Activated T-helper 1 cell treated with anti-CD3 and anti-CD28 coated beads, Interleukin-12 subunit alpha, Interleukin-12 subunit beta, Interleukin-2, Interleukin-4 antibody, amounts not matched to agents 30 ng/mL and 10 ng/mL and 1 ng/mL, durations not matched to agents 14 hours and 24 hours and 36 hours (primary cell): ENCODE measurements around the gene TMEM121B. TPM values are rescaled to one million over a fixed set of nuclear protein-coding genes. Genes with fewer than 3 reads are reported as not detected.

Experiments used
- DNase-seq: peaks from one replicate; pipeline ENCODE4 v3.0.0; 2021; ENCODE audit warnings: low spot score
- H3K27ac Mint-ChIP-seq: one replicate; pipeline ENCODE4 v1.8.0; 2021; ENCODE audit warnings: mild to moderate bottlenecking, mixed read lengths
- H3K27me3 Mint-ChIP-seq: one replicate; pipeline ENCODE4 v1.8.0; 2022; ENCODE audit warnings: mild to moderate bottlenecking, moderate library complexity, mixed read lengths; ENCODE audit not compliant: insufficient read depth
- H3K36me3 Mint-ChIP-seq: one replicate; pipeline ENCODE4 v1.8.0; 2021; ENCODE audit warnings: low read depth, mixed read lengths
- H3K4me1 Mint-ChIP-seq: one replicate; pipeline ENCODE4 v1.8.0; 2021; ENCODE audit warnings: low read depth, mixed read lengths
- H3K4me3 Mint-ChIP-seq: one replicate; pipeline ENCODE4 v1.8.0; 2021; ENCODE audit warnings: mild to moderate bottlenecking, moderate library complexity, mixed read lengths
- H3K9me3 Mint-ChIP-seq: one replicate; pipeline ENCODE4 v1.8.0; 2021; ENCODE audit warnings: mixed read lengths
- intact Hi-C: fragments of 100-400 bp; cut with micrococcal nuclease; formaldehyde crosslinking; loops from one replicate; pipeline ENCODE4 v1.15.1; 2024
- total RNA-seq: library from RNA; stranded (reverse); gene quantifications from 2 replicates; pipeline ENCODE4 v1.2.3, GENCODE V29; 2022

Gene TMEM121B
- total RNA-seq, 1 donor from 2014 or later, result 0.23 TPM

GRCh38 chr22:17132112-17132511 lies 11.0 kb upstream of the TMEM121B start:
- intact Hi-C loops, result no loop called here
- H3K4me3 Mint-ChIP-seq, result no peak overlapping the region
- peaks cover 10% of the 10 kb centered on the region for H3K36me3 Mint-ChIP-seq
- no peak overlapping the region for H3K27ac Mint-ChIP-seq
- H3K27me3 Mint-ChIP-seq, result peaks cover 15% of the 10 kb centered on the region
- DNase-seq, result no peak
- no peaks in the 10 kb centered on the region for H3K9me3 Mint-ChIP-seq
- H3K4me1 Mint-ChIP-seq, result no peaks in the 10 kb centered on the region

GRCh38 chr22:17131686-17132085 lies 10.5 kb upstream of the TMEM121B start:
- Mint-ChIP-seq H3K4me1 (no peaks in the 10 kb centered on the region), H3K9me3 (no peaks in the 10 kb centered on the region), H3K4me3 (no peak overlapping the region), H3K27me3 (peaks cover 15% of the 10 kb centered on the region), H3K27ac (no peak overlapping the region), H3K36me3 (peaks cover 7% of the 10 kb centered on the region)
- no peak for DNase-seq
- intact Hi-C loops, result no loop called here

GRCh38 chr22:17130199-17130598 lies 9.0 kb upstream of the TMEM121B start:
- Mint-ChIP-seq H3K4me1 (no peaks in the 10 kb centered on the region), H3K36me3 (peaks cover 6% of the 10 kb centered on the region), H3K9me3 (no peaks in the 10 kb centered on the region), H3K27me3 (peaks cover 18% of the 10 kb centered on the region), H3K4me3 (no peak overlapping the region), H3K27ac (no peak overlapping the region)
- intact Hi-C loops, result no loop called here
- no peak for DNase-seq

- Mint-ChIP-seq H3K27ac (no peak overlapping the region), H3K36me3 (peaks cover 3% of the 10 kb centered on the region), H3K27me3 (peaks cover 25% of the 10 kb centered on the region), H3K4me1 (peaks cover 34% of the 10 kb centered on the region), H3K4me3 (no peak overlapping the region), H3K9me3 (no peaks in the 10 kb centered on the region)
- DNase-seq, result no peak
- intact Hi-C loops, result loop anchor here (1.0 kb wide), 2 partner anchors 34 to 39 kb away; partner anchors contain the start of gene HDHD5
These were observed 388 bp downstream of the TMEM121B start for GRCh38 chr22:17120711-17121232.

GRCh38 chr22:17120281-17120680 lies 879 bp downstream of the TMEM121B start:
- H3K4me3 Mint-ChIP-seq, result no peak overlapping the region
- H3K27ac Mint-ChIP-seq, result no peak overlapping the region
- intact Hi-C loops, result loop anchor here (1.0 kb wide), 2 partner anchors 34 to 39 kb away; partner anchors contain the start of gene HDHD5
- H3K9me3 Mint-ChIP-seq, result no peaks in the 10 kb centered on the region
- DNase-seq, result peak; percentile 42
- peaks cover 25% of the 10 kb centered on the region for H3K27me3 Mint-ChIP-seq
- H3K36me3 Mint-ChIP-seq, result peaks cover 3% of the 10 kb centered on the region
- H3K4me1 Mint-ChIP-seq, result peaks cover 39% of the 10 kb centered on the region

- H3K27ac Mint-ChIP-seq, result no peak overlapping the region
- H3K4me1 Mint-ChIP-seq, result peaks cover 46% of the 10 kb centered on the region
- intact Hi-C loops, result loop anchor here (1.0 to 10.0 kb wide), 3 partner anchors 33 to 255 kb away; partner anchors contain the start of gene HDHD5
- H3K36me3 Mint-ChIP-seq, result peaks cover 8% of the 10 kb centered on the region
- H3K27me3 Mint-ChIP-seq, result peaks cover 25% of the 10 kb centered on the region
- H3K4me3 Mint-ChIP-seq, result peak overlapping the region; percentile 66
- H3K9me3 Mint-ChIP-seq, result no peaks in the 10 kb centered on the region
- no peak for DNase-seq
These were observed 1.5 kb downstream of the TMEM121B start for GRCh38 chr22:17119481-17120202.

- intact Hi-C loops, result loop anchor here (10.0 kb wide), 1 partner anchor 256 kb away; no protein-coding TSS in a partner anchor
- Mint-ChIP-seq H3K27ac (peak overlapping the region; percentile 21), H3K9me3 (no peaks in the 10 kb centered on the region), H3K4me3 (peak overlapping the region; percentile 66), H3K4me1 (peaks cover 52% of the 10 kb centered on the region), H3K36me3 (peaks cover 11% of the 10 kb centered on the region), H3K27me3 (peaks cover 22% of the 10 kb centered on the region)
- no peak for DNase-seq
These were observed 2.8 kb downstream of the TMEM121B start for GRCh38 chr22:17118342-17118741.

- H3K27ac Mint-ChIP-seq, result no peak overlapping the region
- H3K9me3 Mint-ChIP-seq, result no peaks in the 10 kb centered on the region
- H3K4me3 Mint-ChIP-seq, result peak overlapping the region; percentile 66
- no peak for DNase-seq
- intact Hi-C loops, result loop anchor here (1.0 to 10.0 kb wide), 2 partner anchors 12 to 257 kb away; no protein-coding TSS in a partner anchor
- H3K27me3 Mint-ChIP-seq, result peaks cover 19% of the 10 kb centered on the region
- H3K36me3 Mint-ChIP-seq, result peaks cover 11% of the 10 kb centered on the region
- peaks cover 52% of the 10 kb centered on the region for H3K4me1 Mint-ChIP-seq
These were observed 3.3 kb downstream of the TMEM121B start for GRCh38 chr22:17117890-17118289.

- peaks cover 52% of the 10 kb centered on the region for H3K4me1 Mint-ChIP-seq
- H3K27me3 Mint-ChIP-seq, result peaks cover 17% of the 10 kb centered on the region
- DNase-seq, result no peak
- peak overlapping the region; percentile 66 for H3K4me3 Mint-ChIP-seq
- no peaks in the 10 kb centered on the region for H3K9me3 Mint-ChIP-seq
- H3K27ac Mint-ChIP-seq, result no peak overlapping the region
- intact Hi-C loops, result loop anchor here (1.0 to 10.0 kb wide), 2 partner anchors 11 to 257 kb away; no protein-coding TSS in a partner anchor
- H3K36me3 Mint-ChIP-seq, result peaks cover 13% of the 10 kb centered on the region
These were observed 3.8 kb downstream of the TMEM121B start for GRCh38 chr22:17117400-17117799.

- intact Hi-C loops, result loop anchor here (1.0 to 10.0 kb wide), 2 partner anchors 10 to 258 kb away; no protein-coding TSS in a partner anchor
- no peaks in the 10 kb centered on the region for H3K9me3 Mint-ChIP-seq
- H3K36me3 Mint-ChIP-seq, result peaks cover 18% of the 10 kb centered on the region
- no peak for DNase-seq
- H3K4me1 Mint-ChIP-seq, result peaks cover 52% of the 10 kb centered on the region
- H3K4me3 Mint-ChIP-seq, result peak overlapping the region; percentile 66
- H3K27me3 Mint-ChIP-seq, result peaks cover 12% of the 10 kb centered on the region
- H3K27ac Mint-ChIP-seq, result no peak overlapping the region
These were observed 4.4 kb downstream of the TMEM121B start for GRCh38 chr22:17116572-17117330.

- no peak for DNase-seq
- Mint-ChIP-seq H3K4me1 (peaks cover 58% of the 10 kb centered on the region), H3K4me3 (peak overlapping the region; percentile 66), H3K27ac (peak overlapping the region; percentile 50), H3K9me3 (no peaks in the 10 kb centered on the region), H3K27me3 (peaks cover 9% of the 10 kb centered on the region), H3K36me3 (peaks cover 23% of the 10 kb centered on the region)
- intact Hi-C loops, result loop anchor here (10.0 kb wide), 1 partner anchor 259 kb away; no protein-coding TSS in a partner anchor
These were observed 5.1 kb downstream of the TMEM121B start for GRCh38 chr22:17115945-17116565.

- Mint-ChIP-seq H3K9me3 (no peaks in the 10 kb centered on the region), H3K4me1 (peaks cover 60% of the 10 kb centered on the region), H3K4me3 (no peak overlapping the region), H3K36me3 (peaks cover 29% of the 10 kb centered on the region), H3K27me3 (peaks cover 9% of the 10 kb centered on the region), H3K27ac (no peak overlapping the region)
- intact Hi-C loops, result loop anchor here (10.0 kb wide), 1 partner anchor 260 kb away; no protein-coding TSS in a partner anchor
- DNase-seq, result no peak
These were observed 5.9 kb downstream of the TMEM121B start for GRCh38 chr22:17115236-17115635.
